ENCODE results near the gene PSMG3.

The PSMG3 gene

GRCh38 chr7:1540776-1541271 is 29.0 kb downstream of the PSMG3 start:
- H3K4me1 ChIP-seq, result peaks cover 24% of the 10 kb centered on the region
- TF ChIP-seq CTCF (IDR thresholded peaks at IDR 0.05; ENCODE audit: low read depth, low read length), result no peak
- H3K4me3 ChIP-seq (ENCODE audit: low read depth, low read length), result no peak overlapping the region
- peaks cover 46% of the 10 kb centered on the region for H3K27me3 ChIP-seq
- peak; percentile 12 for DNase-seq
- no peaks in the 10 kb centered on the region for H3K9me3 ChIP-seq
- no peaks in the 10 kb centered on the region for H3K36me3 ChIP-seq

GRCh38 chr7:1539882-1540775 is 29.7 kb downstream of the PSMG3 start:
- Histone ChIP-seq H3K36me3 (no peaks in the 10 kb centered on the region), H3K4me3 (ENCODE audit: low read depth, low read length) (no peak overlapping the region), H3K4me1 (peaks cover 20% of the 10 kb centered on the region), H3K27me3 (peaks cover 53% of the 10 kb centered on the region), H3K9me3 (no peaks in the 10 kb centered on the region)
- TF ChIP-seq CTCF (IDR thresholded peaks at IDR 0.05; ENCODE audit: low read depth, low read length), result no peak
- no peak for DNase-seq

- Histone ChIP-seq H3K27me3 (peaks cover 57% of the 10 kb centered on the region), H3K4me3 (ENCODE audit: low read depth, low read length) (no peak overlapping the region), H3K4me1 (peaks cover 19% of the 10 kb centered on the region), H3K9me3 (no peaks in the 10 kb centered on the region), H3K36me3 (no peaks in the 10 kb centered on the region)
- DNase-seq, result peak; percentile 19
- no peak for TF ChIP-seq CTCF (IDR thresholded peaks at IDR 0.05; ENCODE audit: low read depth, low read length)
Observed at GRCh38 chr7:1539181-1539881, 30.5 kb downstream of the PSMG3 start.

GRCh38 chr7:1538544-1539180 is 31.2 kb downstream of the PSMG3 start:
- Histone ChIP-seq H3K4me3 (ENCODE audit: low read depth, low read length) (peak overlapping the region; percentile 8; the same call in 1 of the 2 replicates), H3K36me3 (no peaks in the 10 kb centered on the region), H3K9me3 (no peaks in the 10 kb centered on the region), H3K4me1 (peaks cover 24% of the 10 kb centered on the region), H3K27me3 (peaks cover 64% of the 10 kb centered on the region)
- no peak for TF ChIP-seq CTCF (IDR thresholded peaks at IDR 0.05; ENCODE audit: low read depth, low read length)
- peak; percentile 11 for DNase-seq

- peaks cover 24% of the 10 kb centered on the region for H3K4me1 ChIP-seq
- TF ChIP-seq CTCF (IDR thresholded peaks at IDR 0.05; ENCODE audit: low read depth, low read length), result no peak
- peak; percentile 86 for DNase-seq
- H3K27me3 ChIP-seq, result peaks cover 73% of the 10 kb centered on the region
- no peaks in the 10 kb centered on the region for H3K9me3 ChIP-seq
- no peaks in the 10 kb centered on the region for H3K36me3 ChIP-seq
- H3K4me3 ChIP-seq (ENCODE audit: low read depth, low read length), result peak overlapping the region; percentile 8; the same call in 1 of the 2 replicates
Observed at GRCh38 chr7:1537535-1538412, 32.1 kb downstream of the PSMG3 start.

Data from BE2C (cell line).